Measurements from ENCODE around the gene RAMACL.

DNA sequence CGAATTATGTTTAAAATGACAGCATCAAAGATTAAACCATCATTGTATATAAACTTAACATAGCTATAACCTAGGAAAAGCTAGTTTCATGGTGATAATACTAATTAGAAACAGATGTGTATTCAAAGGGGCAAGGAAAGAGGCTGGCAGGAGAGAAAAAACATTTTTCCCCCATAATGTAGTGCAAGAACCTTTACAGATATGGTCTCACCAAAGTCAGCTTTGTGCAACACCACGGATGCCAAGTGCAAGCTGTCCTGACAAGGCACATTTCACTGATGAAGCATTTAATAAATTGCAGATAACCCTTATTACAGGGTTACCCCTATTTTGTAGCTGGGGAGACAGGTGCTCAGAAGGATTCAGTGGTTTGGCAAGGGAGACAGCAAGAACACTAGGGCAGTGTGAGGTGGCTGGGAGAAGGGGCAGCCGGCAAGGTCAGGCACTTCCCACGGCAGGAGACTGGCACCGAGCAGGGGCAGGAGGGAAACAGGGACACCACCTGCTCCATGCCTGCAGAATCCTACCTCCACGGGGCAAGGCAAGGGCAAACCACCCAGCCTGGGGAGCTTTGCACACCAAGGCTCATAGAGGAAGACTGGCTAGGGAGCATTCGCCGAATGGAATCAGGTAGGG, 34.1 kb upstream of the RAMACL start:
- TF ChIP-seq, protein P1, sequence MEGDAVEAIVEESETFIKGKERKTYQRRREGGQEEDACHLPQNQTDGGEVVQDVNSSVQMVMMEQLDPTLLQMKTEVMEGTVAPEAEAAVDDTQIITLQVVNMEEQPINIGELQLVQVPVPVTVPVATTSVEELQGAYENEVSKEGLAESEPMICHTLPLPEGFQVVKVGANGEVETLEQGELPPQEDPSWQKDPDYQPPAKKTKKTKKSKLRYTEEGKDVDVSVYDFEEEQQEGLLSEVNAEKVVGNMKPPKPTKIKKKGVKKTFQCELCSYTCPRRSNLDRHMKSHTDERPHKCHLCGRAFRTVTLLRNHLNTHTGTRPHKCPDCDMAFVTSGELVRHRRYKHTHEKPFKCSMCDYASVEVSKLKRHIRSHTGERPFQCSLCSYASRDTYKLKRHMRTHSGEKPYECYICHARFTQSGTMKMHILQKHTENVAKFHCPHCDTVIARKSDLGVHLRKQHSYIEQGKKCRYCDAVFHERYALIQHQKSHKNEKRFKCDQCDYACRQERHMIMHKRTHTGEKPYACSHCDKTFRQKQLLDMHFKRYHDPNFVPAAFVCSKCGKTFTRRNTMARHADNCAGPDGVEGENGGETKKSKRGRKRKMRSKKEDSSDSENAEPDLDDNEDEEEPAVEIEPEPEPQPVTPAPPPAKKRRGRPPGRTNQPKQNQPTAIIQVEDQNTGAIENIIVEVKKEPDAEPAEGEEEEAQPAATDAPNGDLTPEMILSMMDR (conservative IDR thresholded peaks at IDR 0.05; ENCODE audit: low read depth, low read length), result no peak
- no peak for TF ChIP-seq EZH2 (IDR thresholded peaks at IDR 0.05; ENCODE audit: low read length, unreplicated experiment)
- TF ChIP-seq EZH2phosphoT487 (IDR thresholded peaks at IDR 0.05; ENCODE audit: borderline replicate concordance, low read length), result no peak
